ENCODE results near the gene SNTG2. TPM values are rescaled to one million over a fixed set of nuclear protein-coding genes. Genes with fewer than 3 reads are reported as not detected.

SNTG2 gene
- total RNA-seq, 1 donor from 2014 or later = 0.15 TPM

DNA sequence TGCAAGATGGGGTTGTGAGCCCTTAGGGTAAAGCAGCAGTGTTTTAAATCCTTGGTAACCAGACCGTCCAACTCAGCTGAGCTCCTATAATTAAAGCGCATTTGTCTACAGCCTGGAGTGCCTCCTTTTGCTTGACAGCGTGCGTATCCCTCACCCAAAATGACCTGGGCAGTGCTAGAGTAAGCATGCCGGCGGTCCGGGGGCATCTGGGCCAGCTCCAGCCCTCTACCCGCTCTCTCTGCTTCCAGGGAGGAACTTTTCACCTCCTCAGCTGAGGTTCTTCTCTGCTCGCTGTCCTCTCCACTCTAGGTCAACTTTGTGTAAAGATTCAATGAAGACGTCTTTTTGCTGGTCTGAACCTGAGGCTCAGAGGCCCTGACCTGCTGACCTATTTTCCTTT is 360.2 kb downstream of the SNTG2 start:
- DNase-seq (ENCODE audit: low read depth) = no peak

DNA sequence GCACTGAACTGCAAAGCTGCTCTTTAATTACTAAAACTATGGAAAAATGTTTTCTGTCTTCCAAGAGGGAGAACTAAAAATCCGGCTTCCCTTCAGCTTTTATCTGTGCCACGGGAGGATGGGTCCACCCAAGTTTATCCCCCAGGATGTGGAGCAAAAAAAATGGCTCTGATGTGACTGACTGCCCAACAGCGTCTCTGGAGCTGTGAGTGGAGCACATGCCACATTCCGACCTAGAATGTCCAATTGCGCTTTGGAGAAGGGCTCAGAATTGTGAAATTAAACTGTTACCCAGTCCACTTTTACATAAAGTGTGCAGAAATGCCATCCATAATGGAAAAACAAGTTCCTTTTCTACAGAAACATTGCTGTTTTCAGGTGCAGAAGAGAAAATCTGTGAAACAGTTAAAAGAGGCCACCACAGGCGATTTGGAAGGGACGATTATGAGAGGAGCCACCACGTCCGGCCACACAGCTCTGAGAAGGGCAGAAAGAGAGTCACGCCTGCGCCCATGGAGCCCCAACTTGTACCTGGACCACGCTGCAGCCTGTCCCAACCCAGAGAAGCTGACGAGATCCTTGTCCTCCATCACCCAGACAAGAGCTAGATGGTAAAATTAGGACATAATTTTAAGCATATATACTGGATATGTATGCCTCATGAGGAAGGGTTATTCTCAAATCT is 362.7 kb downstream of the SNTG2 start:
- DNase-seq (ENCODE audit: low read depth) = no peak

DNA sequence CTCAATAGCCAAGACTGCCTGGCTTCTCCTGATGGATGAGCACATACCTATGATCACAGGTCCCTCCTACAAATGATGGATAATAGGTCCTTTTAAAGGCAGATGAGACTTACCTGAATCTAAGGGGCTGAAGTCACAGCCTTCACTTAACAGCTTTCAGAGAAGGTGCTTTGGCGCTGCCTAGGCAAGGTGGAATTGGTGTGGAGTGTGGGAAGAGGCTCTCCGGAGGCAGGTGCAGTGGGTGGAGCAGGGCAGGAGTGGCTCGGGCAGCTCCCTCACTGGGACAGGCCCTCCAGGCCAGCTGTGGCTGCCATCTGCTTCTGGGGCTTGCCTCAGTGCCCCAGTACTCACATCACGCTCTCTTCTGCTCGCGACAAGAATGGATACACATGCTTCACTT is 363.6 kb downstream of the SNTG2 start:
- no peak for DNase-seq (ENCODE audit: low read depth)

DNA sequence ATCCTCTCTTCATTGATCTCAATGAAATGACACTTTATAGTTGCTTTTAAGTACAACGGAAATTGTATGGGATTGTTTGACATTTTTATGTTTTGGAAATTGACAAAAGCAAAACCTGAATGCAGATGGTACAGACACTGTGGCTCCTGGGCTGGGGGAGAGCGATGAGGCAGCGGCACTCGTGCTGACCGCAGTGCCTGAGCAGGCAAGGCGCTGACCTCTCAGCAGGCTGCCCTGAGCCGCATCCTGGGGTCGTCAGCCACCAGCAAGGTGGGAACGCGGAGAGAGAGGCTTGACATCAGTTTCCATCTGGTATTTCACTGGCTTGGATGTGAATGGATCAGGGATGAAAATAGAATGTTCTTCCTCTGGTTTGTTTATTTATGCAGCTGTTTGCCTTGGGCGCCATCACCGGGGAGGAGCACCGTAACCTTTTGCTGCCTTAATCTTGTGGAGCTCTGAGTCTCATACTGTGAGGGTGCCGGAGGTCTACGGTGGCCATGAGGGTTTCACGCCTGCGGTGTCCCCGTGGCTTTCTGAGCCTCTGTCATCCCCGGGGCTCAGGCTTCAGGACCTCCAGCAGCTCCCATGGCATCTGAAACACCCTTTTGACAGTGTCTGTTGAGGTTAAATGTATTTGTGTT is 367.8 kb downstream of the SNTG2 start:
- no peak for DNase-seq (ENCODE audit: low read depth)

DNA sequence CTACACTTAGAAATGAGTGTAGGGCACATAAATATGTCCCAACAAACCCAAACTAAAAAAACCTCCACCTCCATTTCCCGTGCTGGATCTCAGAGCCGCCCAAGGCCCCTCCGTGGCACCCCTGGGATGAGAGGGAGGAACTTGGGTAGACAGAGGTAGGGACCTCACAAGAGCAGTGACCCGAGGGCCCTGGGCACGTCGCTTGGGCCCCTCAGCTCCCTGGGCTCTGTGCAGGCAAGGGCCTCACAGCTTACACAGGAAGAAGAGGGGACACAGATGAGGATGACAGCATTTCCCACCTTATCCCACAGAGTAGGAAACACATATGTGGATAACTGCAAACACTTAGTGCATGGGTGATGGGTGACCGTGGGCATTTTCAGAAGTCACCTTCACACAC is 368.7 kb downstream of the SNTG2 start:
- DNase-seq (ENCODE audit: low read depth) = no peak

DNA sequence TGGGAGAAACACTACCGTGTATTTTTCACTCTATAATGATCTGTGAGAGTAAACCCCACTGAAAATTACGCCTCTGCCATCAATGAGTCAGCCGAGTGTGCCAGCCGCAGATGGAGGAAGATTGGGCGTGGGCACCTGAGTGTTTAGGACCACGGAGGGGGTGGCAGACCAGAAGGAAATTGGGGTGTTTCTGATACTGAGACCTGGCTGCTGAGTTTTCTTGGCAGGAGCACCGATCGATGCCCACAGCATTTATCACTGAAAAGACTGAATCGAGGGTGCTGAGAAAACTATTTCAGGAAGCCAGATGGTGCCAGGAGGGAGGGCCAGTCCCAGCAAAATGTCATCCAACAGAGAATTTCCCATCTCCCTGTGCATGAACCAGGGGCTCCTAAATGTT is 370.7 kb downstream of the SNTG2 start:
- no peak for DNase-seq (ENCODE audit: low read depth)

DNA sequence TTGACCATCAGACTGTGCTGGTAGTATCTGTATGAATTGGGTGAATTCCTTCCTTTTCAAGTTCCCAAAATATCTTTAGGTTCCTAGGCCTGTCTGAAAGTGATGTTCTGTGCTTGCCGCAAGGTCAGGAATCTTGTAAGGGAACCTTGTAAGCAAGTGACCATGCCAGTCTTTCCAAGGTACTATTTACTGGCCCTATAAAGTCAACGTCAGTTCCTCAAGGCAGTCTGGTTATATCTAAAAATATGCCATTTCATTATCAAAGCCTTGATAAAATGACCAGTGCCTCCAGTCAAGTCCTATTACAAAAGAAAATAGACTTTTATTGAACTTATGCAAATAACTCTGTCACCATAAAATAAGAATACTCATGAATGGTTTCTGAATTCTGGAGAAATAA is 374.2 kb downstream of the SNTG2 start:
- DNase-seq (ENCODE audit: low read depth) = no peak

DNA sequence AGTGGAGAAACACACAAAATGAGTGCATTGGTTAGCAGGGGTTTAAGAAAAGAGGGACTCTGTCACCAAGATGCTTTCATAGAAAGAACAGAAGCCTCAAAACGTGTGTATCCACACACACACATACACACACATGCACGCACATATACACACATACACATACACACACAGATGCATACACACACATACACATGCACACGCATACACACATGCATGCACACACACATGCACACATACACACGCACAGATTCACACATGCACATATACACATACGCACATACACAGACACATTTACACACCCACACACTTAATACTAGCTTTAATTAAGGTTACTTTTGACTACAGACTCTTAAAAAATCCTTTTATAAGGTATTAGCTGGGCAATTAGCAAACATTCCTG is 378.0 kb downstream of the SNTG2 start:
- DNase-seq (ENCODE audit: low read depth) = no peak

DNA sequence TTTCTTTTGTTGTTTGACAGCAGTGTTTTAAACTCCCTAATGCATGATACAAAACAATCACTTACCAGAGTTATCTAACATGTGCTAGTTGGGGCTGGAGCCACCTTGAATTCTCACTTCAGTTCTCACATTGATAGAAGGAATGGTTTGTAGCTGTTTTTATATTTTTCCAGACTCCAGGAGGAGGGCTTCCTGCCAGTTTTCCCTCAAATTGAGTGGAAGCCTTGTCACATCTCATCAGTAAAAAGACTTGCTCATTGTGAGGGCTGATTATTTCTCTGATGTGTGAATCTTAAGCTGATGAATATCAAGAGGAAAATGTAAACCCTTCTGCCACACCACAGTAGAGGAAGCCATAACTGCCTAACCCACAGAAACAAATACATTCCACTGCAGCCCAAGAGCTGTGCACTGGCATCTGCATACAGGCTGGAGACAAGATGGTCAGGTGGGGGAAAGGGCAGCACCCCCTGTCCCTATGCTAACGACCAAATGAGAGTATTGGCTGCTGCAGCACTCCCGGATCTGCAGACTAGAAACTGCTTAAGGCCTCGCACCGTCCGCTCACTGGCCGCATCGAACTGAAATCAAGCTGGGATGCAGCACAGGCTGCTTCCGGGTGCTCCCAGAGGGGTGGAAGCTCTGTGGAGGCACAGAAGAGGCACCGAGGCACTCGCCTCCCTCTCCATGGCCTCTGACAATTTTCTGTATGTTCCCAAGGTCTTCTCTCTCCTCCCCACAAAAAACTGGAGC is 388.9 kb downstream of the SNTG2 start:
- DNase-seq (ENCODE audit: low read depth) = no peak

DNA sequence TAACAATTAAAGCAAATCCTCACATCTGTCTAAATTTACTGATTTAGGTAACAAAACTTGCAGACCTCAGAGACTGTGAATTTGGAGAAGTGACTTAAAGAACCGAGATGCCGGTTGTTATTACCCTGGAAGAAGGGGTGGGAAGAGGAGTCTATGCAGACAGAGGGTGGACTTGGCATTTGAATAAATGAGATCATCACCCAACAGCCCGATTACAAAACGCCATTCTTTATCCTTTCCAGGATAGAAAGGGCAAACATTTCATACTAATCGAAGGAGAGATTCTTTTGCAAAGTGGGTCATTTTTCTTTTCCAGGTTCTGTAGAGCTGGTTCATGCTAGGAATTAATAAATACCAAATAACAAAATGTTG is 389.5 kb downstream of the SNTG2 start:
- DNase-seq (ENCODE audit: low read depth) = no peak

DNA sequence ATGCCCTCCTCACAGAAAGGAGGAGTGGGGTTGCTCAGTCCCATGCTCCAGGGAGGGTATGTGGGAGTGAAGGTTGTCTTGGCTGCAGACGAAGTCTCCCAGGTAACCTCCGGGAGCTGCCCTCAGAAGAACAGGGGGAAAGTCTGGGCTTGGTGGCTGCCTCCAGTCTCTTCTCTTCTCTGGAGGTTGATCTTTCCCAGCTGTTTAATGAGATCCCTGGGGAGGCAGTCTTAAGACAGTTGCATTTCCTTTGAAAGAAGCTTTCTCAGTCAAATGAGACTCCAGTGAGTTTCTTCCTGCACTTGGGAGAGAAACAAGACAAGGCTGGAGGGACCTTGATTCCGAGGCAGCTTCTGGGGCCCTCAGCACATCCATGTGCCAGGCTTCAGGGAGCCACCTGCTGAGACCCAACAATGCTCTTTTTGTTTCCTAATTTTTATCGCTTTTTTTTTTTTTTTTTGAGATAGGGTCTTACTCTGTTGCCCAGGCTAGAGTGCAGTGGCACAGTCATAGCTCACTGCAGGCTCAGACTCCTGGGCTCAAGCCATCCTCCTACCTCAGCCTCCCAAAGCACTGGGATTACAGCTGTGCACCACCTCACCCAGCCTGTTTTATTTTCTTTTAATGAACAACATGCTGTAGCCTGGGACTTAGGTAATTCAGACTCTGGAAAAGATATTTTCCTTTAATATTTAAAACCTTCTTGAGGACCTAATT is 390.9 kb downstream of the SNTG2 start:
- no peak for DNase-seq (ENCODE audit: low read depth)

DNA sequence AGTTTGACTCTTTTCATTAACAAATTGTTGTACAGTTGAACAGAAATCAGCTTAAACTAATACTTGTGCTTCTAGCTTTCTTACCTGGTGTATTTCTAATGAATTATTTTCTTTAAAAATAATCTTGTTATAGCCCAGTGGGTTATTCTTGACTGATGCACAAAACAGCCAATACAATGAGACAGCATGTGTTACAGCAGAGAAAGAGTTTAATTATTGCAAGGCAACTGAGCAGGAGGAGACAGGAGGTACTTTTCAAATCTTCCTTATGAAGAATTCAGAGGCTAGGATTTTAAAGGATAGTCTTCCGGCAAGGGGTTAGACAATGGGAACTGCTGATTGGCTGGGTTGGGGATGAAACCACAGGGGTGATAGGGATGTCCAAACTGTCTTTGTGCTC is 398.1 kb downstream of the SNTG2 start:
- no peak for DNase-seq (ENCODE audit: low read depth)

DNA sequence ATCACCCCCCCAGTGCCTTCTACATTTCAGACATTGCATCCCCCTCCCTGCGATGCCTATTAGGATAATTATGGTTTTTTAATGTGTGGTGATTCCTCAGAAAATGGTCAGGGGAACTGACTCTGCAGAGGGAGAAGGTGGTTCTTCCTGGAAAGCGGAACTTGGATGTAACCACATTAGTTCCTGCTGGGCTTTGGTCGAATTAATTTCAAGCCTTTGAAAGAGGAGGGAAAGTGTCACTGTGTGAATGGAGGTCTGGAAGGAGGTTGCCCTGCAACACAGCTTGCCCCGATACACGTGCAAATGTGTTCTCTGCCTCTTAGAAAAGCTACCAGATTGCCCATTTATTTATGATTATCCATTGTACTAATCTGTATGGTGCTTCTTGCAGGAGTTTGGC is 399.5 kb downstream of the SNTG2 start:
- DNase-seq (ENCODE audit: low read depth) = no peak

DNA sequence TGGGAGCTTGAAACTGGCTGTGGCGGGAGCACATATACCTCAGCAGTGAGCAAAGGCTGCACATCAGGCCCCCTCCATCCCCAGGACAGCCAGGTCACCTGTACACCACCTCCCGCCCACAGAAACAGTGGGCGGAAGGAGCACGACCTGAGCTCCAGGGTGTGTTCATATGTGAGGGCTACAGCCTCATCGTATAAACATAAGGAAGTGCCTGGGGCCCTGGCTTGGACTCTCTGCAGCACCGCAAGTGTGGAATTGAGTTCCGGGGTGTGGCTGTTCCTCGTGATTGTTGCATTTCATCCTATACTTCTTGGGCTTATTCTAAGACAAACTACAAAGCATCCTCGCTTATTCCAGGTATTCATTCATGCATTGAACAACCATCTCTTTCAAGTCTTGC is 402.5 kb downstream of the SNTG2 start:
- no peak for DNase-seq (ENCODE audit: low read depth)

DNA sequence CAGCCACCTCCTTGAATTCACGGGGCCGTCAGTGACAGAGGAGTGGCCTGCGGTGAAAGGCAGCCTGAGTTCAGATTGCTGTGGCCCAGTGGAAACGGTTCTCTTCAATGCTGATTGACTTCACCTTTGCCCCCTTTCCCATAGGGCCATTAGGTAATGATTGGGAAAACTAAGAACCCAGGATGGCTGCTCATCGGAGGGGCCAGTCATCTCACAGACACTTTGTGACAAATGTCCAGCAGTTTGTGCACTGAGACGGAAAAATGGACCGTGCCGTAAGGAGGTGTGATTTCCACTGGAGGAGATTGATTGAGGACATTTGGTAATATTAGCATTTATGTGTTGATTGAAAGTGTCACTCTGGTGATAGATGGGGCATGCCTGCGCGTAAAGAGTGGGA is 402.9 kb downstream of the SNTG2 start:
- DNase-seq (ENCODE audit: low read depth) = no peak

DNA sequence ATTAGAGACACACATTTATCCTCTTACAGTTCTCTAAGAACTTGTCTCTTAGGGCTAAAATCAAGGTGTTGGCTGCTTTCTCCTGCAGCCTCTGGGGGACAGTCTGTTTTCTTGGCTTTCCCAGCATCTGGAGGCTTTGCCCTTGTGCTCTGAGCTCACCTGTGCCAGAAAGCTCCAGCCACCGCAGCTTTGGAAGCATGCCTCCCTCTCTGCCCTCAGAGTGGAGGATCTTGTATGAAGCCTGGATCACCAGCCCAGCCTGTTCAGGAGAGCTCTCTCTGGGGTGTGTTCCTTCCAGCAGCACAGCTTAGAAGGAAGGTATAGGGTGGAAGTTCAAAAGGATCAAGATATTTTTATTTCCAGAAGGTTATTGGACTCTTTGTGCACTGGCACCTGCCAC is 409.5 kb downstream of the SNTG2 start:
- DNase-seq (ENCODE audit: low read depth) = no peak

DNA sequence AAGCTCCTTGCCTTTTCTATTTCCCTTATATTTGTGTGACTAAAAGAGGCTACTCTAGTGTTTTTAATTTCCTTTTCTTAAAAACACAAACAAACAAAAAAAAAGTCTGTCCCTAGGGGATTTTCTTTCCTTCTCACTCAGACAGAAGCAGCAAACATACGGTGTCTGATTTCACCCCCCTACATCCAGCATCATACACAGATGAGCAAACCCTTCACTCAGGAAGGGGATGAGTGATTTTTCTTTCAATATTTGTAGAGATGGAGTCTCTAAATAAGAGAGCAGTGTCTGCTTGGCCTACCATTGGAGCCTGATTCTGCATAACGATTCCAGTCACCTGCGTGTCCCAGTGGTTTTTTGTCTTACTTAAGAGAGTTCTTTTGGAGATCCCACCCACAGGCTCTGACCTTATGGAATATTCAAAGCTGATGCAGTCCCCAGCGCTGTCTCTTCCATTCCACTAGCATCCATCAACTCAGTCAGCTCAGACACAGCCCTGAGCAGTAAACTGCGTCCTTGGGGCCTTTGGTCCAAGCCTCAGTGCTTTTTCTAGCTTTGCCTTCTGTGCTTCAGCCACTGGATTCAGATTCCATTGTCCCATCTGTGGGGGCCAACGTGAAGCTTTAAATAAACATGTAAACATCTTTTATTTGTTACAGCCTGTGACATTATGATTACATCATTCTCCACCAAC is 410.1 kb downstream of the SNTG2 start:
- no peak for DNase-seq (ENCODE audit: low read depth)

DNA sequence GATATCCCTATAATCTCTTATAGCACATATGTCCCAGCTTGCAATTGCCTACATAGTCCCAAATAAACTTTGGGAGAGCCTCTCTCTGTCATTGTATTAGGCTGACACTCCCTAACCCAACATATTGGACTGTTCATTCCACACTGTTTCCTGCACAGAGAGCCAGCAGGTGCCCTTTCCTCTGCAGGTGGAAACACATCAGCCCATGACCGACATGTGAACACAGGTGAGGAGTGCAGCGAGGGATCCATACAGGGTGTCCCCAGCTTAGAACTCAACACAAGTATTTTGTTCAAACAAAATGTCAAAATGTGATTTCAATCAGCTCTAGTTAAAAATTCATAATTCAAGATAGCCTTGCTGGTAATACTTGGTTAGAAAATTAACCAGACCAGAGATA is 412.7 kb downstream of the SNTG2 start:
- DNase-seq (ENCODE audit: low read depth) = no peak

DNA sequence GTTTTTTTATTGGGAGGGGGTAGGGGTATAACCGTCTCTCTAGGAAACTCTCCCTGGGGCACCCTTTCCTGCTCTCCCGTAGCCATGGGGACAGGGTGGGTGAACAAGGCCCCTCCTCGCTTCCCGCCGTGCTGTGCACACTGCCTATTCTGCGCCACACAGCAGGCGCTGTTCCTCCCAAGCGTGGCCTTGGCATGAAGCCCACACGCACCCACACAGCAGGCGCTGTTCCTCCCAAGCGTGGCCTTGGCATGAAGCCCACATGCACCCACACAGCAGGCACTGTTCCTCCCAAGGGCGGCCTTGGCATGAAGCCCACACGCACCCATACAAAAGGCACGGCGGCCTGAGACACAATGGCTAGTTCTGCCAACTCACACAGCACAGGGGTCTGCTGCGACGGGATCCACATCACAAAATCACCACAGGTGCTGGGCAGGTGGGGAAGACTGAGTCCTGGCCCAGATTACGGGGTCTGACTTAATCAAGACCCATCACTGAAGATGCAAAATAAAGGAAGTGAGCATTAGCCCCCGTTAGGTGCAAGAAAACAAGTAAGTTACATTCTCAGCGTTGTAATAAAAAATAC is 416.0 kb downstream of the SNTG2 start:
- DNase-seq (ENCODE audit: low read depth) = no peak

DNA sequence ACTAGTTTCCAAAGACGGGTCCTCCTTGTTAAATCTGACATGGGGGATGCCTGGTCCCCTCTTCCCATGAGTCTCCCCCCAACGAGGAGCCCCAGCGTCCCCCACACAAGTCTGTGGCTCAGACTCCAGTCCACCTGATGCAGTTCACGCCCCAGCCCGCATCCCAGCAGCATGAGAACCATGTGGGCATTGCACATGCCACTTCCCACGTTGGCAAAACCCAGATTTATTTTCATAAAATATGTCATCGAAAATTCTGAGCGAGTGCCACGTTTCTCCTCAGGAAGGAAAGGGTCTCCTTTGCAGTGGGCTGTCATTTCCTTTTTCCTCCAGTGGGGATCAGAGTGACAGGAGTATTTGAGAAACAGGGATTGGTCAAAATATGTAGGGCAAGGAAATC is 417.0 kb downstream of the SNTG2 start:
- no peak for DNase-seq (ENCODE audit: low read depth)

DNA sequence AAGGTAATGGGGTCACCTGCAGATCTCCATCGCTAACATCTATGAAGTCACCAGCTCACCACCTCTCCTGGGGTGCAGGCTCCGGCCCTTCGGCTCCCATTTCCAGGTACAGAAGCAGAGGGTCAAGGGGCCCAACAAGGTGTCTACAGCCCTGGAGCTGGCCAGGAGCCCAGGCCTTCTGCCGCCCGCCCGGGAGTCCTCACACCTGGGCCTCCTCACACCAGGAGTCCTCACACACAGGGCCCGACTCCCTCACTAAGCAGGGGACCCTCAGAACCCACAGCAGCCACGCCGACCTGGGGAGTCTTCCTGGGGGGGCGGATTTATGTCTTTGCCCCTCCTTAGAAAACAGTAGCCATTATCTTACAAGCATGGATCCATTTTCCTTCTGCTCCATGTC is 419.3 kb downstream of the SNTG2 start:
- no peak for DNase-seq (ENCODE audit: low read depth)

DNA sequence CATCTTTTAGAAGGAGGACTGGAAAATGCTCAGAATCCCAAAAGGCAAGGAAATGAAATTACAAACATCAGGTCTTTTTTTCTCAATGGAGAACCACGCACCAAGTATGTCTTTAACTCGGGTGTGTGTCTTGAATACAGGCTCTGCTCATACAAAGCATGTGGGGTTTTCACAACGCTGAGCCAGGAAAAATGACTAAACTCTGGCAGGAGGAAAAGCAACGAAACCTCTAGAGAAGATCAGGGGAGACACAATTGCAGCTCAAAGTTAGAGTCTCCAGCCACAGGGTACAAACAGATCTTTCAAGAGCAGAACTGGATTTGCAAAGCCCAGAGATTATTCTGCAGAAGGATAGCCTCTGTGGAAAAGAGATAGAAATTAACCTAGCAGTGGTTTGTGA is 419.8 kb downstream of the SNTG2 start:
- no peak for DNase-seq (ENCODE audit: low read depth)
